Activated T-helper 1 cell treated with anti-CD3 and anti-CD28 coated beads, Interleukin-12 subunit alpha, Interleukin-12 subunit beta, Interleukin-2, Interleukin-4 antibody, amounts not matched to agents 30 ng/mL and 10 ng/mL and 1 ng/mL, durations not matched to agents 14 hours and 24 hours and 36 hours (primary cell): Measurements from ENCODE around the gene NIT2. TPM values are rescaled to one million over a fixed set of nuclear protein-coding genes. Genes with fewer than 3 reads are reported as not detected.
"Not testable (repeated sequence)": the region's sequence is repeated elsewhere in the genome, so short reads cannot be mapped to it uniquely, and the experiment has no call there.

Experiments
- DNase-seq: peaks from one replicate; pipeline ENCODE4 v3.0.0; 2021; ENCODE audit warnings: low spot score
- H3K27ac Mint-ChIP-seq: one replicate; pipeline ENCODE4 v1.8.0; 2021; ENCODE audit warnings: mild to moderate bottlenecking, mixed read lengths
- H3K27me3 Mint-ChIP-seq: one replicate; pipeline ENCODE4 v1.8.0; 2022; ENCODE audit warnings: mild to moderate bottlenecking, moderate library complexity, mixed read lengths; ENCODE audit not compliant: insufficient read depth
- H3K36me3 Mint-ChIP-seq: one replicate; pipeline ENCODE4 v1.8.0; 2021; ENCODE audit warnings: low read depth, mixed read lengths
- H3K4me1 Mint-ChIP-seq: one replicate; pipeline ENCODE4 v1.8.0; 2021; ENCODE audit warnings: low read depth, mixed read lengths
- H3K4me3 Mint-ChIP-seq: one replicate; pipeline ENCODE4 v1.8.0; 2021; ENCODE audit warnings: mild to moderate bottlenecking, moderate library complexity, mixed read lengths
- H3K9me3 Mint-ChIP-seq: one replicate; pipeline ENCODE4 v1.8.0; 2021; ENCODE audit warnings: mixed read lengths
- intact Hi-C: fragments of 100-400 bp; cut with micrococcal nuclease; formaldehyde crosslinking; loops from one replicate; pipeline ENCODE4 v1.15.1; 2024
- total RNA-seq: library from RNA; stranded (reverse); gene quantifications from 2 replicates; pipeline ENCODE4 v1.2.3, GENCODE V29; 2022

NIT2 gene
- total RNA-seq, 1 donor from 2014 or later = 69.5 TPM

DNA sequence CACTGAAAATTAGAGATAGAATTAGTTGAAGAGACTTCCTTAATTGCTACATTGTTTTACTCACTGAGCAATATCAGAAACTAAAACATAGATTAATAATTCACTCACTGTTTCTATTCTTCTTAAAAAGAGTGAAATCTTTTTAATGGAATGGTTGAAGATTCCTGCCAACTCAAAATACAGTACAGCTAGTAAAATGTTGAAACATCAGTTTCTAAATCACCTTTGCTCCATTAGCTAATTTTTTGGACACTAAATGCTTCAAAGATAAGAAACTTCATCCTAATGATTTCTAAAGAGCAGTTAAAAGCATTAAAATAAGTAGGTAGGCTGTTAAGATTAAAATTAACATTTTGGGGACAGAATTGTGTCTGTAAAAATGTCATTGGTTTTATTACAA is 10.5 kb upstream of the NIT2 start:
- Mint-ChIP-seq H3K27me3 (no peaks in the 10 kb centered on the region), H3K9me3 (no peaks in the 10 kb centered on the region), H3K36me3 (peaks cover 15% of the 10 kb centered on the region), H3K4me3 (no peak overlapping the region), H3K27ac (no peak overlapping the region), H3K4me1 (no peaks in the 10 kb centered on the region)
- intact Hi-C loops = no loop called here
- no peak for DNase-seq

DNA sequence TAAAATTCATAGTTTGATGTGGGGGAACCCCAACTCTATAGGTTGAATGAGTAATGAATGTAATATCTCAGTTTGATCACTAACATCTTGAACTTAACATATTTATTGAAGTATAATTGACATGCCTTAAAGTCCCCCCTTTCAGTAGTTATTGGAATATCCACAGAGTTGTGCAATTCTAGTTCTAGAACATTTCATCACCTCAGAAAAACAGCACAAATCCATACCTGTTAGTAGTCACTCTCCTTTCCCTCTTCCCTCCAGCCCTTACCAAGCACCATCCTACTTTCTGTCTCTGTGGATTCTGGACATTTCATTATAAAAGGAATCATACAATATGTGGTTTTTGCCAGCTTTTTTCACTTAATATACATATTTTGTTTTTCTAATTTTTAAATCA is 8.7 kb upstream of the NIT2 start:
- peaks cover 10% of the 10 kb centered on the region for H3K36me3 Mint-ChIP-seq

GRCh38 chr3:100327377-100327776 is 7.2 kb upstream of the NIT2 start:
- H3K36me3 Mint-ChIP-seq, intact Hi-C loops, H3K4me3 Mint-ChIP-seq, H3K27me3 Mint-ChIP-seq, H3K27ac Mint-ChIP-seq, DNase-seq, H3K4me1 Mint-ChIP-seq, H3K9me3 Mint-ChIP-seq: not testable (repeated sequence)

More for the DNA sequence above, 8.7 kb upstream of the NIT2 start:
- H3K9me3 Mint-ChIP-seq = no peaks in the 10 kb centered on the region
- no peak for DNase-seq
- H3K27ac Mint-ChIP-seq = no peak overlapping the region
- H3K27me3 Mint-ChIP-seq = no peaks in the 10 kb centered on the region
- no peak overlapping the region for H3K4me3 Mint-ChIP-seq
- H3K4me1 Mint-ChIP-seq = no peaks in the 10 kb centered on the region
- intact Hi-C loops = no loop called here

DNA sequence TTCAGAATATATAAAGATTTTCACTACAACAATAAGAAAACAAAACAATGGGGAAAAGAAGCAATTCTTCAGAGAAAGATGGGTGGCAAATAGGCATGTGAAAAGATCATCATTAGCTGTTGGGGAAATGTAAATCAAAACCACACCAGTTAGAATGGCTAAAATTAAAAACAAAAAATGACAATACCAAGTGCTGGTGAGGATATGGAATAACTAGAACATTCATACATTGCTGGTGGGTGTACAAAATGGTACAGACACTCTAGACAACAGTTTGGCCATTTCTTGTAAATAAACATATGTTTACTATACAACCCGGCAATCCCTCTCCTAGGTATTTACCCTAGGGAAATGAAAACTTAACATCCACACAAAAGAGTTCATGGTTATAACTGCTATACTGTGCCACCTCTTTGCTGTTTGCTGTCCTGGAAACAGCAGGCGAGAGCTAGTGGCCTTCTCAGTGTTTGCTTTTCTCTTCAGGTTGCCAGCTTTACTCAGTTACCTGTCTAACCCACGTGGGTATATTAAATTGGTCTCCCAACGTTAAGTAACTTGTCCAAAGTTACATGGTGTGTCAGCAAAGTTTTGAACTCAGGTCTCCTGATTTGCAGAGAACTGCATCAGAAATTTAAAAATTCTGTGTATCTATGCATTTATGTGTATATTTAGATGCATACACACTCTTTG is 4.6 kb upstream of the NIT2 start:
- no peak overlapping the region for H3K4me3 Mint-ChIP-seq
- H3K9me3 Mint-ChIP-seq = no peaks in the 10 kb centered on the region
- no peak for DNase-seq
- H3K36me3 Mint-ChIP-seq = peaks cover 8% of the 10 kb centered on the region
- no peak overlapping the region for H3K27ac Mint-ChIP-seq
- intact Hi-C loops = loop anchor here (5.0 to 10.0 kb wide), 2 partner anchors 498 to 1355 kb away; partner anchors contain the start of gene RPL24
- H3K4me1 Mint-ChIP-seq = no peaks in the 10 kb centered on the region
- no peaks in the 10 kb centered on the region for H3K27me3 Mint-ChIP-seq

DNA sequence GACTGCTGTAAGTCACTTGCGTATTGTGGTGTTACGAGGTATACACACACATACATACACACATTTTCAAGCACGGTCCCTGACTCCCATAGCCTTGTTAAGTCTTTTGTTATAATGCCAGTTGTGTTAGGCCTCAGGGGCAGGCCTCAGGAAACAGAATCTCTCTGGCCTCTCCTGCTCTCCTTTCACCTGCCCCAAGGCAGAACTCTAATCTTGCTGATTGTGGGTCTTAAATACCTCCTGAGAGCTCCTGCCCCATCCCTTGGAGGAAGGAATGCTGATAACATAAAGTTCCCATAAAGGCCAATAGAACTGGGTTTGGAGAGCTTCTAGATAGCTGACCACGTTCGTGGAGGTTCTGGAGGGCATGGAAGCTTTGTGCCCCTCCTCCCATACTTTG is 3.9 kb upstream of the NIT2 start:
- DNase-seq = no peak
- Mint-ChIP-seq H3K36me3 (peaks cover 8% of the 10 kb centered on the region), H3K27me3 (no peaks in the 10 kb centered on the region), H3K27ac (no peak overlapping the region), H3K9me3 (no peaks in the 10 kb centered on the region), H3K4me3 (no peak overlapping the region), H3K4me1 (peaks cover 6% of the 10 kb centered on the region)
- intact Hi-C loops = loop anchor here (5.0 to 10.0 kb wide), 2 partner anchors 498 to 1354 kb away; partner anchors contain the start of gene RPL24

GRCh38 chr3:100331660-100332059 is 2.9 kb upstream of the NIT2 start:
- no peak overlapping the region for H3K27ac Mint-ChIP-seq
- intact Hi-C loops = loop anchor here (5.0 to 10.0 kb wide), 2 partner anchors 499 to 1353 kb away; partner anchors contain the start of gene RPL24
- no peak for DNase-seq
- H3K27me3 Mint-ChIP-seq = no peaks in the 10 kb centered on the region
- peaks cover 5% of the 10 kb centered on the region for H3K36me3 Mint-ChIP-seq
- H3K4me3 Mint-ChIP-seq = no peak overlapping the region
- H3K4me1 Mint-ChIP-seq = peaks cover 14% of the 10 kb centered on the region
- H3K9me3 Mint-ChIP-seq = no peaks in the 10 kb centered on the region

- no peak overlapping the region for H3K4me3 Mint-ChIP-seq
- H3K36me3 Mint-ChIP-seq = peaks cover 2% of the 10 kb centered on the region
- intact Hi-C loops = loop anchor here (5.0 to 10.0 kb wide), 2 partner anchors 501 to 1352 kb away; partner anchors contain the start of gene RPL24
Measured at GRCh38 chr3:100333051-100333450, 1.5 kb upstream of the NIT2 start.

DNA sequence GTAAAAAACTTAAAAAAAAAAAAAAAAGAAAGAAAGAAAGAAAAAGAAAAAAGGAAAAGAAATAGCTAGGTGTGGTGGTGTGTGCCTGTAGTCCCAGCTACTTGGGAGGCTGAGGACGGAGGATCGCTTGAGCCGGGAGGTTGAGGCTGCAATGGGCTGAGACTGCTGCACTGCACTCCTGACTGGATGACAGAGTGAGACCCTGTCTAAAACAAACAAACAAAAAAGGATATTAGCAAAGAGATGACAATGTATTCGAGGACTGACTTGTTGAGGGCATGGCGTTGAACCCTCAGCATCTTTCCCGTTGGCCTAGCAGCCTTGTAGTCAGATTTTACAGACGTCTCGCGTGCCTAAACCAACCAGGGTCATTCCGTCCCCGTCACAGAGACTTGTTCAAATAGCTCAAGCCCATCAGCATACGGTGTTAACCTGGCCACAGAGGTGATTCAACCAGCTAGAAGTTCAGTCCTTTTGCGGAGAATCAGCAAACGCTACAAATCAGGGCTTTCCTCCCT is 528 bp upstream of the NIT2 start:
- intact Hi-C loops = loop anchor here (1.0 to 10.0 kb wide), 9 partner anchors 9 to 1351 kb away; partner anchors contain the start of genes LNP1, PCNP, RPL24 and TBC1D23
- H3K4me3 Mint-ChIP-seq = peak overlapping the region; percentile 83
- no peaks in the 10 kb centered on the region for H3K27me3 Mint-ChIP-seq
- H3K9me3 Mint-ChIP-seq = no peaks in the 10 kb centered on the region
- peaks cover 3% of the 10 kb centered on the region for H3K36me3 Mint-ChIP-seq
- no peak for DNase-seq
- H3K27ac Mint-ChIP-seq = peak overlapping the region; percentile 45
- H3K4me1 Mint-ChIP-seq = peaks cover 14% of the 10 kb centered on the region

More at GRCh38 chr3:100333051-100333450, 1.5 kb upstream of the NIT2 start:
- Mint-ChIP-seq H3K27me3 (no peaks in the 10 kb centered on the region), H3K9me3 (no peaks in the 10 kb centered on the region), H3K27ac (no peak overlapping the region), H3K4me1 (peaks cover 14% of the 10 kb centered on the region)
- no peak for DNase-seq

- H3K4me1 Mint-ChIP-seq = peaks cover 14% of the 10 kb centered on the region
- no peak for DNase-seq
- peaks cover 10% of the 10 kb centered on the region for H3K36me3 Mint-ChIP-seq
- H3K9me3 Mint-ChIP-seq = no peaks in the 10 kb centered on the region
- intact Hi-C loops = loop anchor here (2.0 to 10.0 kb wide), 3 partner anchors 65 to 1349 kb away; partner anchors contain the start of genes RPL24 and TBC1D23
- H3K27ac Mint-ChIP-seq = peak overlapping the region; percentile 98
- no peaks in the 10 kb centered on the region for H3K27me3 Mint-ChIP-seq
- peak overlapping the region; percentile 94 for H3K4me3 Mint-ChIP-seq
Measured at GRCh38 chr3:100335434-100335833, 877 bp downstream of the NIT2 start.

DNA sequence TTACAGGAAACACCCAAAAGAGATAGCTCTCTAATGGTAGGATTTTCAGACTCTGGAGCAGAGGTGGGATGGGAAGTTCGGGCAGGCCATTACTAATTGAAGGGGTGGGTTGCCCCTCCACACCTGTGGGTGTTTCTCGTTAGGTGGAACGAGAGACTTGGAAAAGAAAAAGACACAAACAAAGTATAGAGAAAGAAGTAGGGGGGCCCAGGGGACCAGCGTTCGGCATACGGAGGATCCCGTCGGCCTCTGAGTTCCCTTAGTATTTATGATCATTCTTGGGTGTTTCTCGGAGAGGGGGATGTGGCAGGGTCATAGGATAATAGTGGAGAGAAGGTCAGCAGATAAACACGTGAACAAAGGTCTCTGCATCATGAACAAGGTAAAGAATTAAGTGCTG is 1.7 kb downstream of the NIT2 start:
- not testable (repeated sequence) for H3K27ac Mint-ChIP-seq

GRCh38 chr3:100338911-100339310 is 4.4 kb downstream of the NIT2 start:
- peaks cover 31% of the 10 kb centered on the region for H3K4me1 Mint-ChIP-seq
- H3K9me3 Mint-ChIP-seq = no peaks in the 10 kb centered on the region
- DNase-seq = no peak
- peak overlapping the region; percentile 22 for H3K27ac Mint-ChIP-seq
- no peak overlapping the region for H3K4me3 Mint-ChIP-seq
- intact Hi-C loops = loop anchor here (10.0 kb wide), 1 partner anchor 1346 kb away; the partner anchor contains the start of gene RPL24
- no peaks in the 10 kb centered on the region for H3K27me3 Mint-ChIP-seq
- peaks cover 31% of the 10 kb centered on the region for H3K36me3 Mint-ChIP-seq

More for the DNA sequence above, 1.7 kb downstream of the NIT2 start:
- not testable (repeated sequence) for DNase-seq, H3K4me3 Mint-ChIP-seq, H3K27me3 Mint-ChIP-seq, H3K9me3 Mint-ChIP-seq
- Mint-ChIP-seq H3K36me3 (peaks cover 17% of the 10 kb centered on the region), H3K4me1 (peaks cover 14% of the 10 kb centered on the region)
- intact Hi-C loops = loop anchor here (10.0 kb wide), 1 partner anchor 1349 kb away; the partner anchor contains the start of gene RPL24

- Mint-ChIP-seq H3K27me3 (no peaks in the 10 kb centered on the region), H3K27ac (no peak overlapping the region), H3K36me3 (peaks cover 37% of the 10 kb centered on the region), H3K4me3 (no peak overlapping the region), H3K9me3 (no peaks in the 10 kb centered on the region), H3K4me1 (peaks cover 38% of the 10 kb centered on the region)
- intact Hi-C loops = loop anchor here (10.0 kb wide), 1 partner anchor 1345 kb away; the partner anchor contains the start of gene RPL24
- DNase-seq = no peak
Measured at GRCh38 chr3:100339786-100340185, 5.2 kb downstream of the NIT2 start.

GRCh38 chr3:100340527-100340926 is 6.0 kb downstream of the NIT2 start:
- H3K36me3 Mint-ChIP-seq = peaks cover 41% of the 10 kb centered on the region
- no peak overlapping the region for H3K4me3 Mint-ChIP-seq
- H3K9me3 Mint-ChIP-seq = no peaks in the 10 kb centered on the region
- H3K27me3 Mint-ChIP-seq = no peaks in the 10 kb centered on the region
- H3K4me1 Mint-ChIP-seq = peaks cover 35% of the 10 kb centered on the region
- intact Hi-C loops = no loop called here
- DNase-seq = no peak
- no peak overlapping the region for H3K27ac Mint-ChIP-seq
